ENCODE data around the gene AVPR2.

DNA sequence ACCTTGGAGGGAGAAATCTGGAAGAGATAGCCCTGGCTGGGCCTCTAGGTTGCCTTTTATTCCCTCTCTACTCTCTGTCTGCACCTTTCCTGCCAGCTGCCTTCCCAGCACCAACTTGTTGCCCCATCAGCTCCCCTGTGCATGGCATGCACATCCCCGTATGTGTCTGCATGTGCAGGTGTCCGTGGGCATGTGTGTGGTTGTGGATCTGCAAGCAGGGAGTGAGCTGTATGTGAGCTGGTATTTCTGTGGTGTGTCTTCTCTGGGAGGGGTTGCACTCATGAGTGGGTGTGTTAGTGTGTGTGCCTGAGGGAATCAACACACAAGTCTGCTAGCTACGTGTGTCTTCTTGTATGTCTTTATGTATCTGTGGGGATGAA, 28.4 kb upstream of the AVPR2 start:
- TF ChIP-seq CTCF (IDR thresholded peaks at IDR 0.05): no peak
- TF ChIP-seq EP300 (IDR thresholded peaks at IDR 0.05): no peak

Data from esophagus muscularis mucosa (tissue), 3 donors.